ENCODE results near the gene SLC1A2. TPM values are rescaled to one million over a fixed set of nuclear protein-coding genes. Genes with fewer than 3 reads are reported as not detected.

The SLC1A2 gene
- total RNA-seq, 1 experiment from 2014 or later: not detected

GRCh38 chr11:35355102-35355749 is 64.1 kb downstream of the SLC1A2 start:
- H3K27ac Mint-ChIP-seq (ENCODE audit: low read depth, unreplicated experiment): no peak overlapping the region
- ChIA-PET CTCF (no interaction called here), POLR2A (interaction anchor here (0.7 to 1.1 kb wide), 2 partner anchors 9 to 189 kb away, joined by 3 read pairs; no protein-coding TSS in a partner anchor)
- DNase-seq (ENCODE audit: unreplicated experiment): no peak
- BruUV-seq (replicated peaks): no TSS peak
- H3K4me1 Mint-ChIP-seq (ENCODE audit: insufficient read depth, unreplicated experiment): peaks cover 22% of the 10 kb centered on the region
- H3K27me3 Mint-ChIP-seq (ENCODE audit: insufficient read depth, unreplicated experiment): no peaks in the 10 kb centered on the region
- no peak overlapping the region for H3K4me3 Mint-ChIP-seq (ENCODE audit: unreplicated experiment)
- no peaks in the 10 kb centered on the region for H3K9me3 Mint-ChIP-seq (ENCODE audit: unreplicated experiment)
- H3K36me3 Mint-ChIP-seq (ENCODE audit: insufficient read depth, unreplicated experiment): no peaks in the 10 kb centered on the region
- intact Hi-C loops (cut with micrococcal nuclease): no loop called here
- TF ChIP-seq, protein P1, sequence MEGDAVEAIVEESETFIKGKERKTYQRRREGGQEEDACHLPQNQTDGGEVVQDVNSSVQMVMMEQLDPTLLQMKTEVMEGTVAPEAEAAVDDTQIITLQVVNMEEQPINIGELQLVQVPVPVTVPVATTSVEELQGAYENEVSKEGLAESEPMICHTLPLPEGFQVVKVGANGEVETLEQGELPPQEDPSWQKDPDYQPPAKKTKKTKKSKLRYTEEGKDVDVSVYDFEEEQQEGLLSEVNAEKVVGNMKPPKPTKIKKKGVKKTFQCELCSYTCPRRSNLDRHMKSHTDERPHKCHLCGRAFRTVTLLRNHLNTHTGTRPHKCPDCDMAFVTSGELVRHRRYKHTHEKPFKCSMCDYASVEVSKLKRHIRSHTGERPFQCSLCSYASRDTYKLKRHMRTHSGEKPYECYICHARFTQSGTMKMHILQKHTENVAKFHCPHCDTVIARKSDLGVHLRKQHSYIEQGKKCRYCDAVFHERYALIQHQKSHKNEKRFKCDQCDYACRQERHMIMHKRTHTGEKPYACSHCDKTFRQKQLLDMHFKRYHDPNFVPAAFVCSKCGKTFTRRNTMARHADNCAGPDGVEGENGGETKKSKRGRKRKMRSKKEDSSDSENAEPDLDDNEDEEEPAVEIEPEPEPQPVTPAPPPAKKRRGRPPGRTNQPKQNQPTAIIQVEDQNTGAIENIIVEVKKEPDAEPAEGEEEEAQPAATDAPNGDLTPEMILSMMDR (IDR thresholded peaks at IDR 0.05; ENCODE audit: unreplicated experiment): no peak

DNA sequence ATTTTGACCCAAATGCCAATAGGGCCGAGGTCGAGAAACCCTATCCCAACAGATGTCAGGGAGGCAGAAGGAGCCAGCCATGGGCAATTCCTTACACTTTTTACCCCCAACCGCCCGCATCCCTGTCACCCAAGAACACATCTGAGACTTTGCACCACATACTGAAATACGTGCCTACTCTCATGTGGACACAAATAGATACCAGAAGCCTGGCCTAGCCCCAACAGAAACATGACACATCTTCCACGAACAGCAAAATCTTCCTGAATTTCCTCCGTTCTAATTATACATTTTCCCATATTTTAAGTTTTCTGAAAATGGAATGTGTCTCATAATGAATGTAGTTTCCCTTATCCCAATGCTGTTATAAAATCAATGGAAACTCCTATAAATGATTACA is 64.7 kb downstream of the SLC1A2 start:
- BruUV-seq (replicated peaks): no TSS peak
- no peaks in the 10 kb centered on the region for H3K27me3 Mint-ChIP-seq (ENCODE audit: insufficient read depth, unreplicated experiment)

GRCh38 chr11:35352077-35352888 is 67.1 kb downstream of the SLC1A2 start:
- Mint-ChIP-seq H3K27ac (ENCODE audit: low read depth, unreplicated experiment) (peak overlapping the region; percentile 4), H3K9me3 (ENCODE audit: unreplicated experiment) (no peaks in the 10 kb centered on the region), H3K27me3 (ENCODE audit: insufficient read depth, unreplicated experiment) (no peaks in the 10 kb centered on the region), H3K4me3 (ENCODE audit: unreplicated experiment) (peak overlapping the region; percentile 19), H3K36me3 (ENCODE audit: insufficient read depth, unreplicated experiment) (no peaks in the 10 kb centered on the region), H3K4me1 (ENCODE audit: insufficient read depth, unreplicated experiment) (peaks cover 22% of the 10 kb centered on the region)
- TF ChIP-seq, protein P1 (IDR thresholded peaks at IDR 0.05; ENCODE audit: unreplicated experiment): no peak
- ChIA-PET POLR2A (interaction anchor here (0.6 to 5.5 kb wide), 16 partner anchors 11 to 1710 kb away, joined by 3 to 81 read pairs (median 4); no protein-coding TSS in a partner anchor), CTCF (interaction anchor here (0.7 to 2.7 kb wide), 4 partner anchors 12 to 365 kb away, joined by 3 to 16 read pairs (median 3); no protein-coding TSS in a partner anchor)
- peak; percentile 83 for DNase-seq (ENCODE audit: unreplicated experiment)
- intact Hi-C loops (cut with micrococcal nuclease): no loop called here
- BruUV-seq (replicated peaks): no TSS peak

More for the DNA sequence above, 64.7 kb downstream of the SLC1A2 start:
- POLR2A ChIA-PET: interaction anchor here (5.2 kb wide), 1 partner anchor 8 kb away, joined by 78 read pairs; no protein-coding TSS in a partner anchor
- CTCF ChIA-PET: interaction anchor here (1.2 kb wide), 1 partner anchor 33 kb away, joined by 3 read pairs; no protein-coding TSS in a partner anchor
- TF ChIP-seq, protein P1 (IDR thresholded peaks at IDR 0.05; ENCODE audit: unreplicated experiment): no peak
- DNase-seq (ENCODE audit: unreplicated experiment): no peak
- intact Hi-C loops (cut with micrococcal nuclease): no loop called here
- Mint-ChIP-seq H3K36me3 (ENCODE audit: insufficient read depth, unreplicated experiment) (no peaks in the 10 kb centered on the region), H3K27ac (ENCODE audit: low read depth, unreplicated experiment) (no peak overlapping the region), H3K4me3 (ENCODE audit: unreplicated experiment) (no peak overlapping the region), H3K9me3 (ENCODE audit: unreplicated experiment) (no peaks in the 10 kb centered on the region), H3K4me1 (ENCODE audit: insufficient read depth, unreplicated experiment) (peaks cover 22% of the 10 kb centered on the region)

DNA sequence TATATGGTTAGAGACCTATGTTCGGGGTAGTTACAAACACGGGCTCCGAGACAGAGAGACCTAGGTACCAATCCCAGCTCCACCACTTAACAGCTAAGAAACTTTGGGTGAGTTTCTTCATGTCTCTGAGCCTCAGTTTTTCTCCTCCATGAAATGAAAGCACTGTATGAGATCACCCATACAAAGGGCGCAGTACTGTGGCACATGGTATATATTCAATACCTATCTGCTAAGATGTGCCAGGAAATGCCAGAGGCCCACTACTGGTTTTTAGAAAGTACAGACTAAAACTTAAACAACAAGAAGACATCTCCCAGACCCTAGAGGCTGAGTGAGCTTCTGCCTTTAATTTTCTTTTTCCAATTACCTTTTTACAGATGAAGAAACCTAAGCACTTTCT is 69.5 kb downstream of the SLC1A2 start:
- ChIA-PET CTCF (interaction anchor here (0.6 to 1.3 kb wide), 4 partner anchors 11 to 217 kb away, joined by 3 to 5 read pairs (median 4); no protein-coding TSS in a partner anchor), POLR2A (interaction anchor here (0.6 to 5.5 kb wide), 3 partner anchors 12 to 527 kb away, joined by 3 to 81 read pairs (median 78); no protein-coding TSS in a partner anchor)
- H3K9me3 Mint-ChIP-seq (ENCODE audit: unreplicated experiment): no peaks in the 10 kb centered on the region
- H3K27ac Mint-ChIP-seq (ENCODE audit: low read depth, unreplicated experiment): no peak overlapping the region
- no TSS peak for BruUV-seq (replicated peaks)
- TF ChIP-seq, protein P1 (IDR thresholded peaks at IDR 0.05; ENCODE audit: unreplicated experiment): no peak
- H3K36me3 Mint-ChIP-seq (ENCODE audit: insufficient read depth, unreplicated experiment): no peaks in the 10 kb centered on the region
- H3K27me3 Mint-ChIP-seq (ENCODE audit: insufficient read depth, unreplicated experiment): no peaks in the 10 kb centered on the region
- intact Hi-C loops (cut with micrococcal nuclease): no loop called here
- no peak for DNase-seq (ENCODE audit: unreplicated experiment)
- H3K4me1 Mint-ChIP-seq (ENCODE audit: insufficient read depth, unreplicated experiment): peaks cover 22% of the 10 kb centered on the region
- H3K4me3 Mint-ChIP-seq (ENCODE audit: unreplicated experiment): no peak overlapping the region
